ENCODE data around the gene GSTA1. TPM values are rescaled to one million over a fixed set of nuclear protein-coding genes. Genes with fewer than 3 reads are reported as not detected.
"Not testable (repeated sequence)": the region's sequence is repeated elsewhere in the genome, so short reads cannot be mapped to it uniquely, and the experiment has no call there.

GSTA1 gene
- total and polyA plus RNA-seq, 2 experiments from 2014 or later: 0.67 TPM; not detected in 1

DNA sequence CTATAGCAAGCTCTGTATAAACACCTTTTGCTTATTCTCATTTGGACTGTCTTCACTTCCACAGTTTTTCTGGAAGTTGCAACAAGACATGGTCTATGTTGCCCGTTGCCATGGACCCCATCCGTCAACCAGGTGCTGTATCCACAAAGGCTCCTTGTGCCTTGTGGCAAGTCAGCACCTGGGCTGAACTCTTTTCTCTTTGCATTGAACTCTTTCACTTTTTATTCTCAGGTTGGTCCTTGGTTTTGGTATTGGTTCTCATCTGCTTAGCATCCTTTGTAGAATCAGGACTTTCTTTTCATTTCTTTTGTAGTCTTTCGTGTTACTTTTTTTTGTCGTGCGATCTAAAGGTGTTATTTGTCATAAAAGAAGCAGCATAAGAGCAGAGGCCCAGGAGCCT lies 5.0 kb upstream of the GSTA1 start:
- Histone ChIP-seq H3K27me3 (no peaks in the 10 kb centered on the region), H3K4me3 (no peak overlapping the region), H3K4me1 (ENCODE audit: low read depth) (no peaks in the 10 kb centered on the region), H3K9me3 (ENCODE audit: low read depth) (no peaks in the 10 kb centered on the region), H3K36me3 (no peaks in the 10 kb centered on the region), H3K27ac (no peak overlapping the region)
- TF ChIP-seq CTCF (IDR thresholded peaks at IDR 0.05; ENCODE audit: low read depth, low read length): no peak
- DNase-seq (ENCODE audit: low read depth in 1 of 2, low spot score in 1 of 2): no peak

GRCh38 chr6:52802806-52803205 lies 810 bp downstream of the GSTA1 start:
- no peaks in the 10 kb centered on the region for H3K9me3 ChIP-seq (ENCODE audit: low read depth)
- no peak overlapping the region for H3K27ac ChIP-seq
- H3K36me3 ChIP-seq: no peaks in the 10 kb centered on the region
- H3K4me3 ChIP-seq: no peak overlapping the region
- no peaks in the 10 kb centered on the region for H3K4me1 ChIP-seq (ENCODE audit: low read depth)
- no peaks in the 10 kb centered on the region for H3K27me3 ChIP-seq
- no peak for TF ChIP-seq CTCF (IDR thresholded peaks at IDR 0.05; ENCODE audit: low read depth, low read length)
- no peak for DNase-seq (ENCODE audit: low read depth in 1 of 2, low spot score in 1 of 2)

DNA sequence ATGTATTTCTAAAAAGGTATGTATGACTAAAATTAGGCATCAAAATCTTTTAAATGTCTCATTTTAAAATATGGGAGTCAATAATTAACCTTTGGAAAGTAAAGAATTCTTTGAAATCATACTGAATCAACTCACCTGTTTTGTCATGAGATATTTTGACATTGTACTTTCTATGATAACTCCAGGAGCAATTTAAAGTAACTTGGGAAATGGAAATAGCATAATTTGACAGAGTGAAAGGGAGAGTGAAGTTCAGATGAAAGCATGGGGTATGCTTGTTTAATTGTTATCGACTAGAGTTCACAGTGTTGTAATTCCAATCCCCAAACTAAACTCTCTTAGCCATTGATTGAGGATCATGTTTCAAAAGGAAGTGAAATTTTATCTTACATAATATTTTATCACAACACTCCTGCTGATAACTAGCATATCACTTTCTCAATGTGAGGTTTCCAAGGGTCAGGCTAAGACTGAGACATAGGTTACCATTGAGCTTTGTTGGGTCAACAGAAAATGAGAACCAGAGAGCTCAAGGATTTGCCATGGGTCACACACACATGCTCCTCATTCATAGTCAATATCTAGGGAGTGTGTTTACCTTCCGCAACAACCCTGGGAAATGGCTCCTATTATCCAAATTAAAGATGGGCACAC lies 2.3 kb downstream of the GSTA1 start:
- no peak for TF ChIP-seq CTCF (IDR thresholded peaks at IDR 0.05; ENCODE audit: low read depth, low read length)
- Histone ChIP-seq H3K36me3 (no peaks in the 10 kb centered on the region), H3K9me3 (ENCODE audit: low read depth) (no peaks in the 10 kb centered on the region), H3K27ac (no peak overlapping the region), H3K4me1 (ENCODE audit: low read depth) (no peaks in the 10 kb centered on the region), H3K4me3 (no peak overlapping the region), H3K27me3 (no peaks in the 10 kb centered on the region)
- DNase-seq (ENCODE audit: low read depth in 1 of 2, low spot score in 1 of 2): no peak

DNA sequence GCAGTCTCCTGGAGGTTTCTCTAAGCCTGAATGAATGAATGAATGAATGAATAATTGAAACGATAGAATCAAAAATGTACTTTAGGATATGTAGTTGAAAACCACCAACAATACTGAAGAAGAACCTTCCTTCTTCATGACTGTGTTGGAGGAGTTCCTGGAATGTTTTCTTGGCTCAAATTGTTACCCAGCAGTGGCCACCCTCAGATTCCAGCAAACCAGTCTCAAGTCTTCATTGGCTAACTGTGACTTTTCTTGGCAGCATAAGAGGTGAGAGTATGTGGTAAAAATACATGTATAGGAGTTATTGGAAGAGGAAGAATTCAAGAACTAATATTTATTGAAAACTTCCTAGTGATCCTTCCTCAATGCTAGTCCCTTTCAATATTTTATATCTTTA lies 4.3 kb downstream of the GSTA1 start:
- DNase-seq (ENCODE audit: low read depth in 1 of 2, low spot score in 1 of 2): peak in 1 of 2 donors; percentile 62
- not testable (repeated sequence) for H3K36me3 ChIP-seq

DNA sequence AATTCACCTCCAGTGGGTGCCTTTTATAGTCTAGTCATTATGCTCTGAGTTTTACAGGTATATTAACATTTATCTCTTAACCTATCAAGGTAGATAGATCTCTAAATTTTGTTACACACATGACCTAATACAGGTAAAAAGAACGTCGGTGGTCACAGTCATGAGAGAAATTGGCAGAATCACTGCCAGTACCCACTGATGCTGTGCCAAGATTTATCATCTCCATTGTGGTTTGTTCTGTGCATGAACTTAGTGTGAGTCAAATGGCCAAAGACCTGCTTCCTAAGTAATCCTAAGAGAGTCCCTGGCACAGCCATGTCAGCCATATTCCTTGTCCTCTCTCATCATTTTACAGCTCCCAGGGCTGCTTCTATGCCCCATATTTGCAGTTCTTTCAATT lies 9.2 kb downstream of the GSTA1 start:
- H3K4me1 ChIP-seq (ENCODE audit: low read depth); H3K9me3 ChIP-seq (ENCODE audit: low read depth); H3K27ac ChIP-seq; H3K4me3 ChIP-seq; DNase-seq (ENCODE audit: low read depth in 1 of 2, low spot score in 1 of 2); H3K36me3 ChIP-seq; H3K27me3 ChIP-seq: not testable (repeated sequence)

More for the DNA sequence above, 4.3 kb downstream of the GSTA1 start:
- H3K4me3 ChIP-seq; H3K4me1 ChIP-seq (ENCODE audit: low read depth); H3K27ac ChIP-seq; H3K27me3 ChIP-seq; H3K9me3 ChIP-seq (ENCODE audit: low read depth): not testable (repeated sequence)

DNA sequence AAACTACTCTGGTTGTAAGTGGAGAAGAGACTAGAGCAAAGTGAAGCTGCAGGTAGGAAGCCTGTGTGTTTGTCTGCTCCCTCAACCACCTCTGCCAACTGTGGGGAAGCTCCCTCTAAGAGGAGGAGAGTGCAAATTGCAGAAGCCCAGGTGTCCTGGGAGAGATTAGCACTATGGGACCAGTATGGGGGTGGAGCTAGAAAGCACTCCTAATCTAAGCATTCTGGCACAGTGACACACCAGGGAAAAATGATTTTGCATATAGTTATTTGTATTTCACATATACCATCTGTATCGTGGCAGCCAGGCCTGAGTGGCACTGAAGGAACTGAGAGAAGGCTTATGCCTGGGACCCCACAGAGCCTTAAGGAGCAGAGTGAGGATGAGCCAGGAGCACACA lies 12.8 kb downstream of the GSTA1 start:
- no peak overlapping the region for H3K27ac ChIP-seq

GRCh38 chr6:52789658-52790057 lies 14.0 kb downstream of the GSTA1 start:
- H3K4me3 ChIP-seq; H3K27me3 ChIP-seq; DNase-seq (ENCODE audit: low read depth in 1 of 2, low spot score in 1 of 2); H3K27ac ChIP-seq; H3K4me1 ChIP-seq (ENCODE audit: low read depth); H3K36me3 ChIP-seq; H3K9me3 ChIP-seq (ENCODE audit: low read depth): not testable (repeated sequence)

More for the DNA sequence above, 12.8 kb downstream of the GSTA1 start:
- Histone ChIP-seq H3K27me3 (no peaks in the 10 kb centered on the region), H3K4me1 (ENCODE audit: low read depth) (no peaks in the 10 kb centered on the region), H3K9me3 (ENCODE audit: low read depth) (no peaks in the 10 kb centered on the region), H3K36me3 (no peaks in the 10 kb centered on the region), H3K4me3 (no peak overlapping the region)
- TF ChIP-seq CTCF (IDR thresholded peaks at IDR 0.05; ENCODE audit: low read depth, low read length): no peak
- no peak for DNase-seq (ENCODE audit: low read depth in 1 of 2, low spot score in 1 of 2)

Measured in cardiac muscle cell (in vitro differentiated cells and primary cell).